Astrocyte (in vitro differentiated cells and primary cell): ENCODE results near the gene STRN3.

Source experiments
- EZH2 ChIP-seq: IDR thresholded peaks from 2 replicates; pipeline ENCODE4 v1.6.1; 2012; ENCODE audit warnings: mild to moderate bottlenecking, low read length, inconsistent platforms; ENCODE audit not compliant: insufficient read depth
- TF ChIP-seq, protein P1 (sequence below): IDR thresholded peaks from 2 replicates; pipeline ENCODE4 v1.5.1; 2011; ENCODE audit warnings: low read depth, mild to moderate bottlenecking, inconsistent platforms, low read length, moderate library complexity; ENCODE audit not compliant: insufficient read depth

DNA sequence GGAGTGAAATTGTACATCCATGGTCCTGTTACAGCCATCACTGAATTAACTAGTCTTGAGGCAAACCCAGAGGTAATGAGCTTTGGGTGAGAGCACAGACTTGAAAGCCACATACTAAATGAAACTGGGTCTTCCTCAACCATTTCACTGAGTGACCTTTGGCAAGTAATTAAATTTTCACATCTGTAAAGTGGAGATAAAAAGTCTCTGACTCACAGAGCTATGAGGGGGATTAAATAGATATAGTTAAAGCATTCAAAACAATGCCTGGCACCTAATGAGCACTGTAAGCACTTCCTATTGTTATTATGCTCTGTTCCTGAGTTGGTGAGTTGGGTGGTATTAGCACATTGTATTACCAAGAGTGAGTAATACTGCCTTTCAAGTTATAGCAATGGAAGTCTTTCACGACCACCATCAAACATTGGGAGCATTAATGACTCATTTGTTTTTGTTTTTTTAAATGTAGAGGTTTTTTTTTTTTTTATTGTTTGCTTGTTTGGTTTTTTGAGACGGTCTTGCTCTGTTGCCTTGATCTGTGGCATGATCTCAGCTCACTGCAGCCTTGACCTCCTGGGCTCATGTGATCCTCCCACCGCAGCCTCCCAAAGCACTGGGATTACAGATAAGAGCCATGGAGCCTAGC is 12.5 kb upstream of the STRN3 start:
- no peak for TF ChIP-seq EZH2
- TF ChIP-seq, protein P1, sequence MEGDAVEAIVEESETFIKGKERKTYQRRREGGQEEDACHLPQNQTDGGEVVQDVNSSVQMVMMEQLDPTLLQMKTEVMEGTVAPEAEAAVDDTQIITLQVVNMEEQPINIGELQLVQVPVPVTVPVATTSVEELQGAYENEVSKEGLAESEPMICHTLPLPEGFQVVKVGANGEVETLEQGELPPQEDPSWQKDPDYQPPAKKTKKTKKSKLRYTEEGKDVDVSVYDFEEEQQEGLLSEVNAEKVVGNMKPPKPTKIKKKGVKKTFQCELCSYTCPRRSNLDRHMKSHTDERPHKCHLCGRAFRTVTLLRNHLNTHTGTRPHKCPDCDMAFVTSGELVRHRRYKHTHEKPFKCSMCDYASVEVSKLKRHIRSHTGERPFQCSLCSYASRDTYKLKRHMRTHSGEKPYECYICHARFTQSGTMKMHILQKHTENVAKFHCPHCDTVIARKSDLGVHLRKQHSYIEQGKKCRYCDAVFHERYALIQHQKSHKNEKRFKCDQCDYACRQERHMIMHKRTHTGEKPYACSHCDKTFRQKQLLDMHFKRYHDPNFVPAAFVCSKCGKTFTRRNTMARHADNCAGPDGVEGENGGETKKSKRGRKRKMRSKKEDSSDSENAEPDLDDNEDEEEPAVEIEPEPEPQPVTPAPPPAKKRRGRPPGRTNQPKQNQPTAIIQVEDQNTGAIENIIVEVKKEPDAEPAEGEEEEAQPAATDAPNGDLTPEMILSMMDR, result no peak
